Measurements from ENCODE around the gene C10orf71. TPM values are rescaled to one million over a fixed set of nuclear protein-coding genes. Genes with fewer than 3 reads are reported as not detected.

The C10orf71 gene
- total RNA-seq, 1 donor from 2014 or later, result not detected

GRCh38 chr10:49355221-49355620, 56.3 kb downstream of the C10orf71 start:
- Mint-ChIP-seq H3K27ac (no peak overlapping the region), H3K27me3 (ENCODE audit: low read depth) (peaks cover 4% of the 10 kb centered on the region), H3K36me3 (ENCODE audit: low read depth) (no peaks in the 10 kb centered on the region), H3K4me1 (ENCODE audit: low read depth) (peaks cover 5% of the 10 kb centered on the region), H3K9me3 (peaks cover 2% of the 10 kb centered on the region), H3K4me3 (ENCODE audit: low read depth) (no peak overlapping the region)
- intact Hi-C loops (cut with micrococcal nuclease), result loop anchor here (5.0 kb wide), 1 partner anchor 43 kb away; no protein-coding TSS in a partner anchor
- no peak for DNase-seq (ENCODE audit: low spot score)

GRCh38 chr10:49356181-49356580, 57.2 kb downstream of the C10orf71 start:
- Mint-ChIP-seq H3K4me3 (ENCODE audit: low read depth) (no peak overlapping the region), H3K4me1 (ENCODE audit: low read depth) (peaks cover 5% of the 10 kb centered on the region), H3K27ac (no peak overlapping the region), H3K36me3 (ENCODE audit: low read depth) (no peaks in the 10 kb centered on the region), H3K27me3 (ENCODE audit: low read depth) (peaks cover 4% of the 10 kb centered on the region), H3K9me3 (no peaks in the 10 kb centered on the region)
- DNase-seq (ENCODE audit: low spot score), result no peak
- intact Hi-C loops (cut with micrococcal nuclease), result loop anchor here (2.0 to 5.0 kb wide), 2 partner anchors 44 to 175 kb away; no protein-coding TSS in a partner anchor

- H3K4me3 Mint-ChIP-seq (ENCODE audit: low read depth), result no peak overlapping the region
Measured at GRCh38 chr10:49356944-49357343, 58.0 kb downstream of the C10orf71 start.

GRCh38 chr10:49357910-49358309, 58.9 kb downstream of the C10orf71 start:
- DNase-seq (ENCODE audit: low spot score), result no peak
- Mint-ChIP-seq H3K4me3 (ENCODE audit: low read depth) (no peak overlapping the region), H3K27me3 (ENCODE audit: low read depth) (peaks cover 4% of the 10 kb centered on the region), H3K4me1 (ENCODE audit: low read depth) (peaks cover 5% of the 10 kb centered on the region), H3K36me3 (ENCODE audit: low read depth) (no peaks in the 10 kb centered on the region), H3K27ac (no peak overlapping the region), H3K9me3 (no peaks in the 10 kb centered on the region)
- intact Hi-C loops (cut with micrococcal nuclease), result loop anchor here (2.0 to 5.0 kb wide), 2 partner anchors 46 to 177 kb away; no protein-coding TSS in a partner anchor

More at GRCh38 chr10:49356944-49357343, 58.0 kb downstream of the C10orf71 start:
- intact Hi-C loops (cut with micrococcal nuclease), result loop anchor here (2.0 to 5.0 kb wide), 2 partner anchors 45 to 176 kb away; no protein-coding TSS in a partner anchor
- Mint-ChIP-seq H3K27ac (no peak overlapping the region), H3K4me1 (ENCODE audit: low read depth) (peaks cover 5% of the 10 kb centered on the region), H3K36me3 (ENCODE audit: low read depth) (no peaks in the 10 kb centered on the region), H3K27me3 (ENCODE audit: low read depth) (peaks cover 4% of the 10 kb centered on the region), H3K9me3 (no peaks in the 10 kb centered on the region)
- no peak for DNase-seq (ENCODE audit: low spot score)

GRCh38 chr10:49359349-49360270, 60.6 kb downstream of the C10orf71 start:
- Mint-ChIP-seq H3K4me1 (ENCODE audit: low read depth) (peaks cover 5% of the 10 kb centered on the region), H3K9me3 (no peaks in the 10 kb centered on the region), H3K36me3 (ENCODE audit: low read depth) (no peaks in the 10 kb centered on the region), H3K27me3 (ENCODE audit: low read depth) (peaks cover 4% of the 10 kb centered on the region), H3K4me3 (ENCODE audit: low read depth) (no peak overlapping the region), H3K27ac (no peak overlapping the region)
- intact Hi-C loops (cut with micrococcal nuclease), result loop anchor here (5.0 kb wide), 1 partner anchor 47 kb away; no protein-coding TSS in a partner anchor
- no peak for DNase-seq (ENCODE audit: low spot score)

GRCh38 chr10:49360271-49361177, 61.6 kb downstream of the C10orf71 start:
- no peak for DNase-seq (ENCODE audit: low spot score)
- no peaks in the 10 kb centered on the region for H3K9me3 Mint-ChIP-seq
- intact Hi-C loops (cut with micrococcal nuclease), result no loop called here

GRCh38 chr10:49361178-49361554, 62.2 kb downstream of the C10orf71 start:
- Mint-ChIP-seq H3K4me1 (ENCODE audit: low read depth) (peaks cover 5% of the 10 kb centered on the region), H3K4me3 (ENCODE audit: low read depth) (no peak overlapping the region)

More at GRCh38 chr10:49360271-49361177, 61.6 kb downstream of the C10orf71 start:
- Mint-ChIP-seq H3K4me3 (ENCODE audit: low read depth) (no peak overlapping the region), H3K27me3 (ENCODE audit: low read depth) (peaks cover 1% of the 10 kb centered on the region), H3K27ac (no peak overlapping the region), H3K4me1 (ENCODE audit: low read depth) (peaks cover 5% of the 10 kb centered on the region), H3K36me3 (ENCODE audit: low read depth) (no peaks in the 10 kb centered on the region)

GRCh38 chr10:49361735-49362568, 63.0 kb downstream of the C10orf71 start:
- no peaks in the 10 kb centered on the region for H3K9me3 Mint-ChIP-seq
- H3K4me1 Mint-ChIP-seq (ENCODE audit: low read depth), result peaks cover 1% of the 10 kb centered on the region
- intact Hi-C loops (cut with micrococcal nuclease), result no loop called here
- no peaks in the 10 kb centered on the region for H3K27me3 Mint-ChIP-seq (ENCODE audit: low read depth)
- H3K27ac Mint-ChIP-seq, result no peak overlapping the region
- peak; percentile 6 for DNase-seq (ENCODE audit: low spot score)
- no peak overlapping the region for H3K4me3 Mint-ChIP-seq (ENCODE audit: low read depth)
- H3K36me3 Mint-ChIP-seq (ENCODE audit: low read depth), result no peaks in the 10 kb centered on the region

More at GRCh38 chr10:49361178-49361554, 62.2 kb downstream of the C10orf71 start:
- Mint-ChIP-seq H3K27me3 (ENCODE audit: low read depth) (peaks cover 1% of the 10 kb centered on the region), H3K27ac (no peak overlapping the region), H3K9me3 (no peaks in the 10 kb centered on the region), H3K36me3 (ENCODE audit: low read depth) (no peaks in the 10 kb centered on the region)
- intact Hi-C loops (cut with micrococcal nuclease), result no loop called here
- peak; percentile 4 for DNase-seq (ENCODE audit: low spot score)

- no peaks in the 10 kb centered on the region for H3K36me3 Mint-ChIP-seq (ENCODE audit: low read depth)
- DNase-seq (ENCODE audit: low spot score), result no peak
- no peaks in the 10 kb centered on the region for H3K9me3 Mint-ChIP-seq
- no peak overlapping the region for H3K27ac Mint-ChIP-seq
- H3K4me3 Mint-ChIP-seq (ENCODE audit: low read depth), result no peak overlapping the region
- no peaks in the 10 kb centered on the region for H3K27me3 Mint-ChIP-seq (ENCODE audit: low read depth)
- intact Hi-C loops (cut with micrococcal nuclease), result no loop called here
- H3K4me1 Mint-ChIP-seq (ENCODE audit: low read depth), result no peaks in the 10 kb centered on the region
Measured at GRCh38 chr10:49362596-49363260, 63.8 kb downstream of the C10orf71 start.

GRCh38 chr10:49363309-49364031, 64.5 kb downstream of the C10orf71 start:
- no peaks in the 10 kb centered on the region for H3K9me3 Mint-ChIP-seq
- intact Hi-C loops (cut with micrococcal nuclease), result no loop called here
- DNase-seq (ENCODE audit: low spot score), result no peak
- H3K36me3 Mint-ChIP-seq (ENCODE audit: low read depth), result no peaks in the 10 kb centered on the region
- H3K4me3 Mint-ChIP-seq (ENCODE audit: low read depth), result no peak overlapping the region
- no peaks in the 10 kb centered on the region for H3K4me1 Mint-ChIP-seq (ENCODE audit: low read depth)
- no peak overlapping the region for H3K27ac Mint-ChIP-seq
- no peaks in the 10 kb centered on the region for H3K27me3 Mint-ChIP-seq (ENCODE audit: low read depth)

GRCh38 chr10:49364051-49364450, 65.1 kb downstream of the C10orf71 start:
- intact Hi-C loops (cut with micrococcal nuclease), result no loop called here
- Mint-ChIP-seq H3K27me3 (ENCODE audit: low read depth) (no peaks in the 10 kb centered on the region), H3K9me3 (no peaks in the 10 kb centered on the region), H3K4me3 (ENCODE audit: low read depth) (no peak overlapping the region), H3K27ac (no peak overlapping the region), H3K36me3 (ENCODE audit: low read depth) (no peaks in the 10 kb centered on the region), H3K4me1 (ENCODE audit: low read depth) (no peaks in the 10 kb centered on the region)
- DNase-seq (ENCODE audit: low spot score), result no peak

All from activated T-helper 2 cell treated with anti-CD3 and anti-CD28 coated beads, Interferon-gamma antibody, Interleukin-2, Interleukin-4, amounts not matched to agents 10 μg/mL and 5 μg/mL and 100 μg/mL, durations not matched to agents 14 hours and 24 hours and 36 hours (primary cell).